DOHH2 (cell line): ENCODE data around the gene TUBA4B.

Experiments
- H3F3A ChIP-seq: fragments of 200-600 bp; sonication (generic), shearing (Covaris generic); 2 replicates; pipeline ENCODE4 v1.6.0; 2016; ENCODE audit warnings: antibody characterized with exemption, mild to moderate bottlenecking; ENCODE audit not compliant: control insufficient read depth, insufficient read depth
- H3K27ac ChIP-seq: fragments of 200-600 bp; sonication (generic); 2 replicates; pipeline ENCODE4 v1.5.1; 2014; ENCODE audit warnings: low read depth, mild to moderate bottlenecking, low read length, moderate library complexity
- H3K27me3 ChIP-seq: fragments of 200-600 bp; sonication (generic); 2 replicates; pipeline ENCODE4 v1.6.1; 2014; ENCODE audit warnings: mild to moderate bottlenecking, low read length, mixed read lengths; ENCODE audit not compliant: control insufficient read depth
- H3K36me3 ChIP-seq: fragments of 200-600 bp; sonication (generic); 2 replicates; pipeline ENCODE4 v1.6.1; 2014; ENCODE audit warnings: mild to moderate bottlenecking, low read length, moderate library complexity, mixed read lengths; ENCODE audit not compliant: control insufficient read depth
- H3K4me1 ChIP-seq: fragments of 200-600 bp; sonication (generic); 2 replicates; pipeline ENCODE4 v1.6.1; 2014; ENCODE audit warnings: mild to moderate bottlenecking, low read length, mixed read lengths; ENCODE audit not compliant: control insufficient read depth
- H3K4me2 ChIP-seq: fragments of 200-600 bp; sonication (generic); 2 replicates; pipeline ENCODE4 v1.6.0; 2014; ENCODE audit warnings: mild to moderate bottlenecking, low read length, moderate library complexity
- H3K4me3 ChIP-seq: fragments of 200-600 bp; sonication (generic); 2 replicates; pipeline ENCODE4 v1.5.1; 2014; ENCODE audit warnings: mild to moderate bottlenecking, low read length, mixed read lengths
- H3K79me2 ChIP-seq: fragments of 200-600 bp; sonication (generic); 2 replicates; pipeline ENCODE4 v1.6.1; 2014; ENCODE audit warnings: mild to moderate bottlenecking, low read length, mixed read lengths; ENCODE audit not compliant: control insufficient read depth
- H3K9me2 ChIP-seq: fragments of 200-600 bp; sonication (generic); replicated peaks from 2 replicates; pipeline ENCODE4 v1.6.1; 2014; ENCODE audit warnings: mild to moderate bottlenecking, low read length, mixed read lengths; ENCODE audit not compliant: control insufficient read depth
- H3K9me3 ChIP-seq: fragments of 200-600 bp; sonication (generic); 2 replicates; pipeline ENCODE4 v1.6.1; 2014; ENCODE audit warnings: antibody characterized with exemption, low read length, mixed read lengths; ENCODE audit not compliant: control insufficient read depth, insufficient read depth
- H4K20me1 ChIP-seq: fragments of 200-600 bp; sonication (generic); 2 replicates; pipeline ENCODE4 v1.6.0; 2014; ENCODE audit warnings: low read depth, mild to moderate bottlenecking, antibody characterized with exemption, low read length, moderate library complexity; ENCODE audit not compliant: control insufficient read depth, insufficient read depth
- CTCF ChIP-seq: fragments of 200-600 bp; sonication (generic); IDR thresholded peaks from one replicate; pipeline ENCODE4 v1.5.1; 2014; ENCODE audit warnings: antibody characterized with exemption, mild to moderate bottlenecking, low read depth, low read length; ENCODE audit not compliant: poor library complexity, severe bottlenecking
- EZH2phosphoT487 ChIP-seq: fragments of 200-600 bp; sonication (generic); IDR thresholded peaks from 2 replicates; pipeline ENCODE4 v1.6.1; 2017; ENCODE audit warnings: borderline replicate concordance, mild to moderate bottlenecking, antibody characterized with exemption, low read length, moderate library complexity, mixed read lengths

TUBA4B gene

GRCh38 chr2:219261024-219261855, 8.2 kb downstream of the TUBA4B start:
- Histone ChIP-seq H4K20me1 (no peaks in the 10 kb centered on the region), H3K9me2 (no peaks in the 10 kb centered on the region), H3K36me3 (no peaks in the 10 kb centered on the region), H3K79me2 (no peaks in the 10 kb centered on the region), H3K4me3 (no peak overlapping the region), H3K4me2 (no peak overlapping the region), H3K27me3 (no peaks in the 10 kb centered on the region; the same call in 1 of the 2 replicates), H3F3A (0 out of 2 replicates have a peak, but pooled peaks cover under 1% of the 10 kb centered on the region), H3K27ac (no peak overlapping the region), H3K9me3 (no peaks in the 10 kb centered on the region), H3K4me1 (peaks cover 8% of the 10 kb centered on the region)
- TF ChIP-seq CTCF, result no peak
- TF ChIP-seq EZH2phosphoT487, result no peak

- H3K4me1 ChIP-seq, result peaks cover 5% of the 10 kb centered on the region
- no peak overlapping the region for H3K4me2 ChIP-seq
- no peak overlapping the region for H3K4me3 ChIP-seq
- H4K20me1 ChIP-seq, result no peaks in the 10 kb centered on the region
- no peaks in the 10 kb centered on the region for H3K36me3 ChIP-seq
- H3K27ac ChIP-seq, result no peak overlapping the region
- no peaks in the 10 kb centered on the region for H3K9me3 ChIP-seq
- TF ChIP-seq EZH2phosphoT487 (no peak), CTCF (no peak)
- H3K27me3 ChIP-seq, result 0 out of 2 replicates have a peak, but pooled peaks cover 3% of the 10 kb centered on the region
- H3K9me2 ChIP-seq, result no peaks in the 10 kb centered on the region
- no peaks in the 10 kb centered on the region for H3K79me2 ChIP-seq
- no peaks in the 10 kb centered on the region for H3F3A ChIP-seq
These were observed 13.2 kb downstream of the TUBA4B start for GRCh38 chr2:219266232-219266631.

GRCh38 chr2:219266886-219267285, 13.8 kb downstream of the TUBA4B start:
- no peak overlapping the region for H3K27ac ChIP-seq
- H3K9me3 ChIP-seq, result no peaks in the 10 kb centered on the region
- no peaks in the 10 kb centered on the region for H3K4me1 ChIP-seq
- H3K27me3 ChIP-seq, result 0 out of 2 replicates have a peak, but pooled peaks cover 3% of the 10 kb centered on the region
- H4K20me1 ChIP-seq, result no peaks in the 10 kb centered on the region
- H3K4me3 ChIP-seq, result no peak overlapping the region
- no peak overlapping the region for H3K4me2 ChIP-seq
- no peak for TF ChIP-seq CTCF
- TF ChIP-seq EZH2phosphoT487, result no peak
- H3K9me2 ChIP-seq, result no peaks in the 10 kb centered on the region
- no peaks in the 10 kb centered on the region for H3F3A ChIP-seq
- no peaks in the 10 kb centered on the region for H3K36me3 ChIP-seq
- no peaks in the 10 kb centered on the region for H3K79me2 ChIP-seq
